Measurements from ENCODE around the gene MINDY4. TPM values are rescaled to one million over a fixed set of nuclear protein-coding genes. Genes with fewer than 3 reads are reported as not detected.

MINDY4 gene
- total and polyA plus RNA-seq, 2 of the 13 experiments (the other 11 are each of a cell fraction or from before 2014, with no cell fraction given), result not detected

DNA sequence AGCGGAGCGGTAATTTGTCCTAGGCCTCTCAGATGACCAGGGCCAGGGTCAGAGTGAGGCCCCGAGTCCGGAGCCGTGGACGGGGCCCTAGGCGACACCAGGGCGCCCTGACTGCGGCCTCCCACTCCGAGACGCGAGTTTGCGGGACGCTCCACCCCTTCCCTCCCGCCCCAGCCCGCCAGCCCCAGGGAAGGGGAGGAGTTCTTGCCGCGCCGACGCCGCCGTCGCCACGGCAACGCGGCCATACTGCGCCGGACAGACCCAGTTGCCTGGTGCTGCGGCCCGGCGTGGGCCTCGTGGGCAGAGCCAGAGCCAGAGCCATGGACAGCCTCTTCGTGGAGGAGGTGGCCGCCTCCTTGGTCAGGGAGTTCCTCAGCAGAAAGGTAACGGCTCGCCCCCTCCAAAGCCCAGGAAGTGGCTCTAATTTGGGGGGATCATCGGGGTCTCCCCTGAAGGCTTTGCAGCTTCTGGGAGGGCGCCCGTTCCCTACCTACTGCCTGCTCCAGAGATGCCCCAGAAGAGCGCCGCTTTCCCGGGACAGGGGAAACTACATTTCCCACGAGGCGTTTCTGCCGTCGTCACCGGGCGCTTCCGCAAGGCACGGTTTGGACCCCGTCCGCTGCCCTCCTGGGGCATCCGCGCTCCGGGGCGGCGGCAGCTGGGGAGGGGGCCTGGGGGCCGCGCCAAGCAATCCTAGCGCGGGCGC lies at the start of gene MINDY4 (continued):
- TF ChIP-seq ZNF800 (CRISPR knock-in tag; IDR thresholded peaks at IDR 0.05) (0 out of 2 replicates have a peak, but pooled peaks have one; percentile 40), ZNF44 (CRISPR knock-in tag; IDR thresholded peaks at IDR 0.05) (no peak), ZNF749 (CRISPR knock-in tag; IDR thresholded peaks at IDR 0.05; ENCODE audit: borderline replicate concordance) (no peak), NCOA1 (CRISPR knock-in tag; IDR thresholded peaks at IDR 0.05) (no peak), DR1 (CRISPR knock-in tag; IDR thresholded peaks at IDR 0.05) (no peak), ZBTB26 (CRISPR knock-in tag; IDR thresholded peaks at IDR 0.05; ENCODE audit: borderline replicate concordance) (no peak), ZNF552 (CRISPR knock-in tag; IDR thresholded peaks at IDR 0.05; ENCODE audit: borderline replicate concordance) (no peak), ZNF713 (CRISPR knock-in tag; IDR thresholded peaks at IDR 0.05) (no peak), TBX2 (CRISPR knock-in tag; IDR thresholded peaks at IDR 0.05; ENCODE audit: borderline replicate concordance) (no peak), ATF1 (CRISPR knock-in tag; IDR thresholded peaks at IDR 0.05) (peak; percentile 38; the same call in 1 of the 2 replicates), IKZF4 (CRISPR knock-in tag; IDR thresholded peaks at IDR 0.05; ENCODE audit: borderline replicate concordance, low read depth, not compliant biosample characterization) (no peak), ZNF143 (CRISPR knock-in tag; IDR thresholded peaks at IDR 0.05) (peak; percentile 89), ZNF280D (CRISPR knock-in tag; IDR thresholded peaks at IDR 0.05) (no peak), SALL2 (CRISPR knock-in tag; IDR thresholded peaks at IDR 0.05) (no peak), AGO1 (IDR thresholded peaks at IDR 0.05; ENCODE audit: low read depth, low read length, poor library complexity, severe bottlenecking) (peak; percentile 19), FOXP1 (IDR thresholded peaks at IDR 0.05) (no peak), FOXP1 (CRISPR knock-in tag; IDR thresholded peaks at IDR 0.05) (no peak), TCF7 (IDR thresholded peaks at IDR 0.05; ENCODE audit: low read depth) (no peak)
- TF ChIP-seq, protein P1, sequence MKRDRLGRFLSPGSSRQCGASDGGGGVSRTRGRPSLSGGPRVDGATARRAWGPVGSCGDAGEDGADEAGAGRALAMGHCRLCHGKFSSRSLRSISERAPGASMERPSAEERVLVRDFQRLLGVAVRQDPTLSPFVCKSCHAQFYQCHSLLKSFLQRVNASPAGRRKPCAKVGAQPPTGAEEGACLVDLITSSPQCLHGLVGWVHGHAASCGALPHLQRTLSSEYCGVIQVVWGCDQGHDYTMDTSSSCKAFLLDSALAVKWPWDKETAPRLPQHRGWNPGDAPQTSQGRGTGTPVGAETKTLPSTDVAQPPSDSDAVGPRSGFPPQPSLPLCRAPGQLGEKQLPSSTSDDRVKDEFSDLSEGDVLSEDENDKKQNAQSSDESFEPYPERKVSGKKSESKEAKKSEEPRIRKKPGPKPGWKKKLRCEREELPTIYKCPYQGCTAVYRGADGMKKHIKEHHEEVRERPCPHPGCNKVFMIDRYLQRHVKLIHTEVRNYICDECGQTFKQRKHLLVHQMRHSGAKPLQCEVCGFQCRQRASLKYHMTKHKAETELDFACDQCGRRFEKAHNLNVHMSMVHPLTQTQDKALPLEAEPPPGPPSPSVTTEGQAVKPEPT (CRISPR knock-in tag; IDR thresholded peaks at IDR 0.05; ENCODE audit: low read depth), result no peak
- TF ChIP-seq, protein P2, sequence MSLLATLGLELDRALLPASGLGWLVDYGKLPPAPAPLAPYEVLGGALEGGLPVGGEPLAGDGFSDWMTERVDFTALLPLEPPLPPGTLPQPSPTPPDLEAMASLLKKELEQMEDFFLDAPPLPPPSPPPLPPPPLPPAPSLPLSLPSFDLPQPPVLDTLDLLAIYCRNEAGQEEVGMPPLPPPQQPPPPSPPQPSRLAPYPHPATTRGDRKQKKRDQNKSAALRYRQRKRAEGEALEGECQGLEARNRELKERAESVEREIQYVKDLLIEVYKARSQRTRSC (CRISPR knock-in tag; IDR thresholded peaks at IDR 0.05; ENCODE audit: low read depth), result no peak

All from HepG2 (cell line).